A673 (cell line): ENCODE results near the gene SSX5. TPM values are rescaled to one million over a fixed set of nuclear protein-coding genes. Genes with fewer than 3 reads are reported as not detected.
"Not testable (repeated sequence)": the region's sequence is repeated elsewhere in the genome, so short reads cannot be mapped to it uniquely, and the experiment has no call there.

Source experiments
- BruUV-seq: library from RNA; stranded (reverse); fragments of 400-500 nt; replicated peaks from 2 replicates; lab custom pipeline; 2021; lab: Mats Ljungman, UMichigan
- CTCF ChIA-PET: fragments of 300-600 bp; sonication (Branson Sonifier 250); formaldehyde crosslinking; loops from one replicate; lab custom pipeline; 2022; ENCODE audit warnings: antibody characterized with exemption; lab: Charles Lee
- POLR2A ChIA-PET: fragments of 300-600 bp; sonication (Branson Sonifier 250); formaldehyde crosslinking; loops from one replicate; lab custom pipeline; 2022; ENCODE audit warnings: antibody characterized with exemption; ENCODE audit not compliant: low non-redundant PET; lab: Charles Lee
- DNase-seq: peaks from one replicate; pipeline ENCODE4 v3.0.0-alpha.2; 2015; ENCODE audit warnings: low spot score
- H3K27ac ChIP-seq: fragments of 200-600 bp; sonication (generic); 2 replicates; pipeline ENCODE4 v1.5.1; 2016; ENCODE audit warnings: mixed run types, low read depth, mild to moderate bottlenecking, mixed read lengths, antibody characterized with exemption, low read length; ENCODE audit not compliant: poor library complexity, severe bottlenecking
- H3K27me3 ChIP-seq: fragments of 200-600 bp; sonication (generic); replicated peaks from 2 replicates; pipeline ENCODE4 v1.6.1; 2017; ENCODE audit warnings: mixed run types, low read depth, mild to moderate bottlenecking, mixed read lengths, antibody characterized with exemption, low read length; ENCODE audit not compliant: insufficient read depth, poor library complexity
- H3K36me3 ChIP-seq: fragments of 200-600 bp; sonication (generic); 2 replicates; pipeline ENCODE4 v1.6.1; 2016; ENCODE audit warnings: mixed run types, mild to moderate bottlenecking, mixed read lengths, antibody characterized with exemption, low read length; ENCODE audit not compliant: insufficient read depth, poor library complexity, severe bottlenecking
- H3K4me1 ChIP-seq: fragments of 200-600 bp; sonication (generic); 2 replicates; pipeline ENCODE4 v1.6.1; 2017; ENCODE audit warnings: mixed run types, mild to moderate bottlenecking, mixed read lengths, antibody characterized with exemption, low read length; ENCODE audit not compliant: insufficient read depth, poor library complexity, severe bottlenecking
- H3K4me3 ChIP-seq: fragments of 200-600 bp; sonication (generic); 2 replicates; pipeline ENCODE4 v1.5.1; 2016; ENCODE audit warnings: low read depth, mixed run types, mild to moderate bottlenecking, mixed read lengths, low read length; ENCODE audit not compliant: poor library complexity, severe bottlenecking
- H3K9me3 ChIP-seq: fragments of 200-600 bp; sonication (generic); 2 replicates; pipeline ENCODE4 v1.6.1; 2016; ENCODE audit warnings: mixed run types, low read depth, mild to moderate bottlenecking, mixed read lengths, antibody characterized with exemption, low read length; ENCODE audit not compliant: poor library complexity, severe bottlenecking
- CTCF ChIP-seq: fragments of 300-800, 200-600 bp; sonication (generic); conservative IDR thresholded peaks from 2 replicates; pipeline ENCODE4 v1.5.1; 2017; ENCODE audit warnings: low read depth, mild to moderate bottlenecking, antibody characterized with exemption, low read length, moderate library complexity, mixed read lengths
- EZH2 ChIP-seq: fragments of 200-600 bp; sonication (generic); IDR thresholded peaks from 2 replicates; pipeline ENCODE4 v1.6.1; 2017; ENCODE audit warnings: borderline replicate concordance, low read depth, mild to moderate bottlenecking, mixed read lengths, antibody characterized with exemption, low read length; ENCODE audit not compliant: poor library complexity, severe bottlenecking
- intact Hi-C: fragments of 100-400 bp; cut with micrococcal nuclease; formaldehyde crosslinking; loops from one replicate; pipeline ENCODE4 v1.10.0; 2022; ENCODE audit not compliant: unreplicated experiment
- total RNA-seq: library from RNA; stranded (reverse); gene quantifications from 2 replicates; pipeline ENCODE4 v1.2.3, GENCODE V29; 2021

The SSX5 gene
- total RNA-seq, 1 experiment from 2014 or later: not detected

GRCh38 chrX:48156014-48156413 lies 40.6 kb downstream of the SSX5 start:
- no peak overlapping the region for H3K27ac ChIP-seq
- no peak for DNase-seq
- TF ChIP-seq EZH2 (no peak), CTCF (no peak)
- H3K4me3 ChIP-seq: no peak overlapping the region
- H3K27me3 ChIP-seq: no peaks in the 10 kb centered on the region
- H3K4me1 ChIP-seq: no peaks in the 10 kb centered on the region
- no TSS peak for BruUV-seq
- ChIA-PET CTCF (no interaction called here), POLR2A (no interaction called here)
- no peaks in the 10 kb centered on the region for H3K9me3 ChIP-seq
- intact Hi-C loops: no loop called here
- H3K36me3 ChIP-seq: no peaks in the 10 kb centered on the region

DNA sequence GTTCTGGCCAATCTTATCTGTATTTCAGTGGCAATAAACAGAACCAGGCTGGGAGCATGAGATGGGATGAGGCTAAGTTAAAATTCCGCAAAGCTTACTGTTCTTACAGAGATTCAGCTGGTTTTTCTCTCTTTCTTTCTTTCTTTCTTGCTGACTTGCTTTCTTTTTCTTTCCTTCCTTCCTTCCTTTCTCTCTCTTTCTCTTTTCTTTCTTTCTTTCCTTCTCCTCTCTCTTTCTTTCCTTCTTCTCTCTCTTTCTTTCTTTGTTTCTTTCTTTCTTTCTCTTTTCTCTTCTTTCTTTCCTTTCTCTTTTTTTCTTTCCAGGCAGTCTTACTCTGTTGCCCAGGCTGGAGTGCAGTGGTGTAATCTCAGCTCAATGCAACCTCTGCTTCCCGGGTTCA lies 41.8 kb downstream of the SSX5 start:
- CTCF ChIA-PET: no interaction called here
- no peaks in the 10 kb centered on the region for H3K4me1 ChIP-seq
- no peak for DNase-seq
- H3K27ac ChIP-seq: no peak overlapping the region
- no peaks in the 10 kb centered on the region for H3K9me3 ChIP-seq
- no peaks in the 10 kb centered on the region for H3K27me3 ChIP-seq
- POLR2A ChIA-PET: no interaction called here
- no peak overlapping the region for H3K4me3 ChIP-seq
- BruUV-seq: no TSS peak
- intact Hi-C loops: no loop called here
- TF ChIP-seq CTCF (no peak), EZH2 (no peak)
- no peaks in the 10 kb centered on the region for H3K36me3 ChIP-seq

DNA sequence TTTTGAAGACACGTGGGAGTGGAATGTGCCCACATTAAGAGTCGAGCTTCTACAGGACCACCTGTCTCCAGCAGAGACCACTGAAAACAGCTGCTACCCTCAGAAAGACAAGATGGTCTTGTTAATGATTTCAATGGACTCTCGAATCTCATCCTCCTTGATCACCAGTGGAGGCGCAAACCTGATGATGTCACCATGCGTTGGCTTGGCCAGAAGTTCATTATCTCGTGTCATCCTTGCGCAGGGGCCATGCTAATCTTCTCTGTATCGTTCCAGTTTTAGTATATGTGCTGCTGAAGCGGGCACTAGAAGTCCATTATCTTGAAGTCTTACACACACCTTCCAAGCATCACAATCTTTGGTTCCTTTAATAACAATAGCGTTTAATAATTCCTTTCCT lies 42.8 kb downstream of the SSX5 start:
- intact Hi-C loops: no loop called here
- BruUV-seq: no TSS peak
- POLR2A ChIA-PET: no interaction called here

DNA sequence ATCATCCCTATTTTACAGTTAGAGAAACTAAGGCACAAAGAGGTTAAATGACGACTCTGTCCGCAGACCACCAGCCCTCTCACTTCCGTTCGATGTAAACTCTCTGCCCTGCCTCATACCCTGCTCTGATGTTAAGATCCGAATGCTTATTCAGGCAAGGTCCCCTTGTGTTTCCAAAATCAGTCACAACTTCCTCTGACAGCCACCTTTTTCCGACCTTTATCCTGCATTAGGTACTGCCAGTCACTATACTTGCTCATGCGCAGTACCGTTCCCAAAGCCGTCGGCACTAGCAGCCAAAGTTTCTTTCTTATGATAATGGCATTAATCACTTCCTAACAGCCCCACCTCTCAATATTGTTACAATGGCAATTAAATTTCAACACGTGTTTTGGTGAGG lies 53.9 kb downstream of the SSX5 start:
- H3K27ac ChIP-seq, H3K4me1 ChIP-seq, CTCF ChIA-PET, intact Hi-C loops, H3K9me3 ChIP-seq, DNase-seq, H3K27me3 ChIP-seq, BruUV-seq, H3K4me3 ChIP-seq, H3K36me3 ChIP-seq, POLR2A ChIA-PET: not testable (repeated sequence)

More for the DNA sequence above, 42.8 kb downstream of the SSX5 start:
- Histone ChIP-seq H3K36me3 (no peaks in the 10 kb centered on the region), H3K9me3 (no peaks in the 10 kb centered on the region), H3K27ac (no peak overlapping the region), H3K27me3 (no peaks in the 10 kb centered on the region), H3K4me3 (no peak overlapping the region), H3K4me1 (no peaks in the 10 kb centered on the region)
- TF ChIP-seq CTCF: no peak
- no peak for TF ChIP-seq EZH2
- DNase-seq: no peak
- CTCF ChIA-PET: no interaction called here

- POLR2A ChIA-PET, intact Hi-C loops, DNase-seq, H3K4me1 ChIP-seq, H3K36me3 ChIP-seq, H3K27ac ChIP-seq, H3K4me3 ChIP-seq, BruUV-seq, CTCF ChIA-PET, H3K27me3 ChIP-seq, H3K9me3 ChIP-seq: not testable (repeated sequence)
Observed at GRCh38 chrX:48141810-48142508, 54.6 kb downstream of the SSX5 start.
